Measurements from ENCODE around the gene C20orf204.
"Not testable (repeated sequence)": the region's sequence is repeated elsewhere in the genome, so short reads cannot be mapped to it uniquely, and the experiment has no call there.

Gene C20orf204

GRCh38 chr20:64035933-64036345 is at the start of gene C20orf204:
Gene C20orf204 (plus strand): TSS chr20:64036182. CDS start chr20:64036324, 142 bp downstream.
- no peak for DNase-seq (ENCODE audit: low read depth)

GRCh38 chr20:64000906-64001305 is 35.1 kb upstream of the C20orf204 start:
- no peak for DNase-seq (ENCODE audit: low read depth)

- DNase-seq (ENCODE audit: low read depth) = no peak
Measured at GRCh38 chr20:64001607-64002011, 34.4 kb upstream of the C20orf204 start.

GRCh38 chr20:64003960-64004725 is 31.8 kb upstream of the C20orf204 start:
- DNase-seq (ENCODE audit: low read depth) = no peak

- DNase-seq (ENCODE audit: low read depth) = no peak
Measured at GRCh38 chr20:64005394-64005793, 30.6 kb upstream of the C20orf204 start.

GRCh38 chr20:64006490-64006889 is 29.5 kb upstream of the C20orf204 start:
- no peak for DNase-seq (ENCODE audit: low read depth)

GRCh38 chr20:64006902-64007301 is 29.1 kb upstream of the C20orf204 start:
- no peak for DNase-seq (ENCODE audit: low read depth)

GRCh38 chr20:64009811-64010387 is 26.1 kb upstream of the C20orf204 start:
- no peak for DNase-seq (ENCODE audit: low read depth)

GRCh38 chr20:64010711-64011237 is 25.2 kb upstream of the C20orf204 start:
- DNase-seq (ENCODE audit: low read depth) = no peak

GRCh38 chr20:64011366-64011779 is 24.6 kb upstream of the C20orf204 start:
- no peak for DNase-seq (ENCODE audit: low read depth)

- not testable (repeated sequence) for DNase-seq (ENCODE audit: low read depth)
Measured at GRCh38 chr20:64012385-64013154, 23.4 kb upstream of the C20orf204 start.

- DNase-seq (ENCODE audit: low read depth) = no peak
Measured at GRCh38 chr20:64015635-64016034, 20.3 kb upstream of the C20orf204 start.

GRCh38 chr20:64021124-64021975 is 14.6 kb upstream of the C20orf204 start:
- no peak for DNase-seq (ENCODE audit: low read depth)

- DNase-seq (ENCODE audit: low read depth) = no peak
Measured at GRCh38 chr20:64022671-64023360, 13.2 kb upstream of the C20orf204 start.

- no peak for DNase-seq (ENCODE audit: low read depth)
Measured at GRCh38 chr20:64023361-64024140, 12.4 kb upstream of the C20orf204 start.

- no peak for DNase-seq (ENCODE audit: low read depth)
Measured at GRCh38 chr20:64024141-64024990, 11.6 kb upstream of the C20orf204 start.

- DNase-seq (ENCODE audit: low read depth) = no peak
Measured at GRCh38 chr20:64025101-64025825, 10.7 kb upstream of the C20orf204 start.

GRCh38 chr20:64025826-64026412 is 10.1 kb upstream of the C20orf204 start:
- DNase-seq (ENCODE audit: low read depth) = no peak

Measured in stimulated activated CD8-positive, alpha-beta memory T cell treated with anti-CD3 and anti-CD28 coated beads, Interleukin-15, amount 100 ng/mL, for 1 hour (primary cell).